A549 (cell line): Measurements from ENCODE around the gene APC2. TPM values are rescaled to one million over a fixed set of nuclear protein-coding genes. Genes with fewer than 3 reads are reported as not detected.

Experiments
- ATAC-seq, 2 experiments: fragments of 200-7000 bp in 1 of 2; fragments of >200 bp in 1 of 2; cut with Nextera tagmentation in 1 of 2; cut with Tn5 transposase in 1 of 2; 3 replicates each; pipeline versions ENCODE4 v1.8.0 to v1.9.1; 2018 to 2020; ENCODE audit warnings: mild to moderate bottlenecking in 1 of 2, moderate library complexity in 1 of 2
- CTCF ChIA-PET: fragments of 300-600 bp; sonication (Branson Sonifier 250); formaldehyde crosslinking; extraction: SDS; loops from one replicate; lab custom pipeline; 2021; ENCODE audit warnings: antibody characterized with exemption, inconsistent platforms; lab: Yijun Ruan, JAX
- POLR2A ChIA-PET: fragments of 350-600 bp; formaldehyde crosslinking; extraction: SDS; loops from one replicate; lab custom pipeline; 2021; ENCODE audit warnings: antibody characterized with exemption, inconsistent platforms; lab: Yijun Ruan, JAX
- DNase-seq, 2 experiments: peaks; one replicate each; pipeline versions ENCODE4 v3.0.0 to v3.0.0-alpha.2; 2011 to 2016; ENCODE audit warnings: low read depth in 1 of 2, low spot score in 1 of 2
- FAIRE-seq: peaks from 2 replicates; lab custom pipeline; 2011; peaks lifted over from hg19 to GRCh38; lab: Jason Lieb, UNC
- H3K27ac ChIP-seq, 2 experiments: fragments of >200 bp; sonication (Bioruptor Twin); formaldehyde crosslinking; 3 replicates each; pipeline ENCODE4 v1.5.1; 2016 to 2017
- H3K4me1 ChIP-seq: fragments of >200 bp; sonication (Bioruptor Twin); formaldehyde crosslinking; 3 replicates; pipeline ENCODE4 v1.6.1; 2016
- H3K4me2 ChIP-seq: fragments of >200 bp; sonication (Bioruptor Twin); formaldehyde crosslinking; 3 replicates; pipeline ENCODE4 v1.6.1; 2016
- H3K4me3 ChIP-seq: fragments of >200 bp; sonication (Bioruptor Twin); formaldehyde crosslinking; 3 replicates; pipeline ENCODE4 v1.5.1; 2016
- H3K9me3 ChIP-seq: fragments of >200 bp; sonication (Bioruptor Twin); formaldehyde crosslinking; 3 replicates; pipeline ENCODE4 v1.6.1; 2016
- CBX2 ChIP-seq: fragments of 200-600 bp; sonication (generic); IDR thresholded peaks from 2 replicates; pipeline ENCODE4 v1.6.1; 2016; ENCODE audit warnings: low read depth, mild to moderate bottlenecking, borderline replicate concordance
- CEBPB ChIP-seq, 2 experiments: fragments of >200 bp in 1 of 2; sonication (Bioruptor Twin) in 1 of 2; formaldehyde crosslinking in 1 of 2; IDR thresholded peaks; 2 replicates each; pipeline ENCODE4 v1.6.1; 2012 to 2016
- CHD4 ChIP-seq: fragments of 200-600 bp; sonication (generic); IDR thresholded peaks from 2 replicates; pipeline ENCODE4 v1.6.1; 2016; ENCODE audit warnings: antibody characterized with exemption, mild to moderate bottlenecking, borderline replicate concordance
- EHF ChIP-seq: fragments of 250-450 bp; sonication (Bioruptor Pico); IDR thresholded peaks from 2 replicates; pipeline ENCODE4 v1.5.0; 2020; ENCODE audit warnings: mild to moderate bottlenecking
- EHMT2 ChIP-seq: fragments of 200-600 bp; sonication (generic); IDR thresholded peaks from 2 replicates; pipeline ENCODE4 v1.6.1; 2016; ENCODE audit warnings: antibody characterized with exemption, low read depth, mild to moderate bottlenecking, moderate library complexity
- ELK1 ChIP-seq: fragments of 150-350 bp; IDR thresholded peaks from 2 replicates; pipeline ENCODE4 v1.6.1; 2014; ENCODE audit warnings: low read depth, mild to moderate bottlenecking, low read length
- FOSB ChIP-seq: fragments of 250-450 bp; sonication (Bioruptor Pico); IDR thresholded peaks from 2 replicates; pipeline ENCODE4 v1.5.0; 2020; ENCODE audit warnings: mild to moderate bottlenecking, moderate library complexity
- FOXS1 ChIP-seq: fragments of 250-450 bp; sonication (Bioruptor Pico); IDR thresholded peaks from 2 replicates; pipeline ENCODE4 v1.5.0; 2020; ENCODE audit warnings: mild to moderate bottlenecking, moderate library complexity
- HDAC2 ChIP-seq: fragments of 200-600 bp; sonication (generic); IDR thresholded peaks from 2 replicates; pipeline ENCODE4 v1.6.1; 2016
- HEYL ChIP-seq: fragments of 250-450 bp; sonication (Bioruptor Pico); IDR thresholded peaks from 2 replicates; pipeline ENCODE4 v1.8.0; 2021; ENCODE audit warnings: mild to moderate bottlenecking, moderate library complexity
- HOXB5 ChIP-seq: fragments of 250-450 bp; sonication (Bioruptor Pico); IDR thresholded peaks from 2 replicates; pipeline ENCODE4 v1.5.0; 2020; ENCODE audit warnings: mild to moderate bottlenecking, moderate library complexity
- JUNB ChIP-seq: fragments of >200 bp; sonication (Bioruptor Twin); formaldehyde crosslinking; IDR thresholded peaks from 2 replicates; pipeline ENCODE4 v1.6.1; 2016
- MAFK ChIP-seq: fragments of 450-650 bp; IDR thresholded peaks from 2 replicates; pipeline ENCODE4 v1.6.1; 2014; ENCODE audit not compliant: partially characterized antibody
- NPAS2 ChIP-seq: fragments of 250-450 bp; sonication (Bioruptor Pico); IDR thresholded peaks from 2 replicates; pipeline ENCODE4 v1.8.0; 2022; ENCODE audit warnings: mild to moderate bottlenecking, moderate library complexity, borderline replicate concordance
- PHF8 ChIP-seq: fragments of 200-600 bp; sonication (generic); IDR thresholded peaks from 2 replicates; pipeline ENCODE4 v1.6.1; 2016; ENCODE audit warnings: low read depth, mild to moderate bottlenecking, antibody characterized with exemption, moderate library complexity, borderline replicate concordance
- POLR2AphosphoS2 ChIP-seq: conservative IDR thresholded peaks from 2 replicates; pipeline ENCODE4 v1.6.1; 2012; ENCODE audit warnings: low read length, improper control_type of control experiment, inconsistent platforms
- RAD21 ChIP-seq, 2 experiments: fragments of >200 bp in 1 of 2; sonication (Bioruptor Twin) in 1 of 2; formaldehyde crosslinking in 1 of 2; IDR thresholded peaks in 1 of 2; conservative IDR thresholded peaks in 1 of 2; 2 replicates in 1 of 2; 3 replicates in 1 of 2; pipeline ENCODE4 v1.6.1; 2012 to 2018; ENCODE audit warnings: inconsistent platforms in 1 of 2
- RFX5 ChIP-seq: fragments of 450-650 bp; IDR thresholded peaks from 2 replicates; pipeline ENCODE4 v1.7.1; 2014; ENCODE audit warnings: antibody characterized with exemption, mild to moderate bottlenecking, moderate library complexity
- RNF2 ChIP-seq: fragments of 200-600 bp; sonication (generic); IDR thresholded peaks from 2 replicates; pipeline ENCODE4 v1.6.1; 2016; ENCODE audit warnings: low read depth, mild to moderate bottlenecking, antibody characterized with exemption, moderate library complexity, borderline replicate concordance
- SMC3 ChIP-seq: fragments of >200 bp; sonication (Bioruptor Twin); formaldehyde crosslinking; IDR thresholded peaks from 3 replicates; pipeline ENCODE4 v1.6.1; 2018; ENCODE audit warnings: inconsistent platforms
- TFCP2L1 ChIP-seq: fragments of 250-450 bp; sonication (Bioruptor Pico); IDR thresholded peaks from 2 replicates; pipeline ENCODE4 v1.5.0; 2021; ENCODE audit warnings: mild to moderate bottlenecking
- USF2 ChIP-seq: fragments of 450-650 bp; IDR thresholded peaks from 2 replicates; pipeline ENCODE4 v1.6.1; 2014; ENCODE audit warnings: antibody characterized with exemption
- ZC3H11A ChIP-seq: fragments of 450-650 bp; IDR thresholded peaks from 2 replicates; pipeline ENCODE4 v1.6.1; 2014; ENCODE audit warnings: antibody characterized with exemption, mild to moderate bottlenecking
- ZFP36 ChIP-seq: fragments of 450-650 bp; IDR thresholded peaks from 2 replicates; pipeline ENCODE4 v1.6.1; 2014; ENCODE audit warnings: borderline replicate concordance; ENCODE audit not compliant: partially characterized antibody
- ZNF302 ChIP-seq: fragments of 250-450 bp; sonication (Bioruptor Pico); IDR thresholded peaks from 2 replicates; pipeline ENCODE4 v1.9.0; 2021; ENCODE audit warnings: inconsistent platforms, mild to moderate bottlenecking, moderate library complexity
- ZSCAN20 ChIP-seq: fragments of 250-450 bp; sonication (Bioruptor Pico); IDR thresholded peaks from 2 replicates; pipeline ENCODE4 v1.8.0; 2022; ENCODE audit warnings: mild to moderate bottlenecking, moderate library complexity
- WGBS: methylation state at CpG from one replicate; pipeline ENCODE4 v1.1.6; 2017; ENCODE audit errors: missing lambda C conversion rate; 5-methylcytosine and 5-hydroxymethylcytosine counted together
- polyA plus RNA-seq, 4 experiments: library from polyadenylated mRNA; depleted of rRNA in 3 of 4; stranded (reverse); fragments of >200 nt; fragmentation: RNase III in 1 of 4; extraction: RNeasy Plus Mini Kit Qiagen cat#74134 plus additional on column Dnase treatment in 1 of 4; gene quantifications; 2 replicates in 3 of 4; 3 replicates in 1 of 4; pipeline ENCODE4 v1.2.3, GENCODE V29; 2011 to 2017
- TF ChIP-seq, protein P1 (sequence below): IDR thresholded peaks from 2 replicates; pipeline ENCODE4 v1.6.1; 2012

The APC2 gene
- polyA plus RNA-seq, 2 of the 4 experiments (the other 2 are of a cell fraction) = 0.36 to 1.6 TPM

DNA sequence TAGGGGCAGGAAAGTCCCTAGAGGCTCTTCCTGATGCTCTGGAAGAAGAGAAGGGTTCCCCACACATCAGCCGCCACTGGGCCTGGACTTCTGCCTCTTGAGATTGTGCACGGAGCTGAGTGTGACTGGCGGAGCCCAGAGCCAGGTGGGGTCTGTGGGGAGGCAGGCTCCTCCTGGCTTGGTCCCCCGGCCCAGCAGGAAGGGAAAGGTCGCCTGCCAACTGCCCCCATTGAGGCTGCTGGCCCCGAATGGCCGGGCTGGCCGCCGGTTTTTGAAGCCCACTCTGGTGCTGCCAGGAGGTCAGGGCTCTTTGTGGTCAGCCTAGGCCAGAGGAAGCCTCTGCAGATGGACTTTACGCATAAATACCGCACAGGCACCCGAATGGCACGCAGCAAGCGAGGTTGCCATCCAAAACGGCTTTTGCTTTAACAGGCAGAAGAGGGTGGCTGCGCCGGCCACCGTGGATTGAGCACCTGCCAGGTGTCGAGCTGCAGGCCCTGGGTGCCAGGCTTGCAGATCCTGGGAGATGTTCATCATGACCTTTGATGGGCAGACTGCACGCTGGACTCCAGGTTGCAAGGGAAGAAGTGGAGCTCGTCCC, 37.5 kb upstream of the APC2 start:
- no peak overlapping the region for H3K4me2 ChIP-seq
- no peak for ATAC-seq
- POLR2A ChIA-PET = no interaction called here

DNA sequence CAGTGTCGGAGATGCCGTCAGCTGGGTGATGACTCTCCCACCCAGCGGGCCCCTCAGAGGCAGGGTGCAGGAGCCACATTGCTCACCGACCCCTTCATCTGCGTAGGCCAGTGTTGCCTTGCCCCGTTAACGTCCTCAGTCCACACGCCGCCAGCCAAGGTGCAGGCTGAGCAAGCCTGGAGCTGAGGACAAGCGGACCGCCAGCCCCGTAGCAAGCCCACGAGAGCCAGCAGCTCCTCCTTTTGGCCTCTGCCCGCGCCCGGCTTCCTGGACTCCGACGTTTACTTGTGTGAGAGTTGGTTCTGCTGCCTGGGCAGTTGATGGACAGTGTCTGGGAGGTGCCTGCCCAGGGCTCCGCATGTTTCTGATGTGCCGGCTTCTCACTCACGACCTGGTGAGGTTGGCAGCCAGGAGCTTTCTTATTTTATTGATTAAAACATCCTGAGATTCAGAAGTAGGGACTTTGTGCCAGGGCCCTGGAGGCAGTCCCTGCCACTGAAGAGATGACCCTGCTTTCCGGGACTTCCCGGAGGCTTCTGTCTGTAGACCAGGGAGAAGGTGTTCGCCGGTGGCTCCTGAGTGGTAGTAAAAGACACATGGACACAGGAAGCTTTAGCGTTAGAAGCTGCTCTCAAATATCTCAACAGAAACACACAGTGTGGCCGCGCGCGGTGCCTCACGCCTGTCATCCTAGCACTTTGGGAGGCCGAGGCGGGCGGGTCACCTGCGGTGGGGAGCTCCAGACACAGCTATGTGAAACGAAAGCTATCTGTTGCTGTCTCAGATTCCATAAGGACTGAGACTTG, 36.7 kb upstream of the APC2 start:
- TF ChIP-seq EHMT2 (no peak), ELK1 (no peak), USF2 (no peak), HDAC2 (no peak), RNF2 (no peak), RAD21 (conservative IDR thresholded peaks at IDR 0.05 in 1 of 2, IDR thresholded peaks at IDR 0.05 in 1 of 2) (no peak), CBX2 (no peak), RFX5 (no peak), HEYL (CRISPR knock-in tag) (no peak), CEBPB (IDR thresholded peaks at IDR 0.05) (no peak), MAFK (no peak), POLR2AphosphoS2 (no peak), JUNB (no peak)
- TF ChIP-seq, protein P1, sequence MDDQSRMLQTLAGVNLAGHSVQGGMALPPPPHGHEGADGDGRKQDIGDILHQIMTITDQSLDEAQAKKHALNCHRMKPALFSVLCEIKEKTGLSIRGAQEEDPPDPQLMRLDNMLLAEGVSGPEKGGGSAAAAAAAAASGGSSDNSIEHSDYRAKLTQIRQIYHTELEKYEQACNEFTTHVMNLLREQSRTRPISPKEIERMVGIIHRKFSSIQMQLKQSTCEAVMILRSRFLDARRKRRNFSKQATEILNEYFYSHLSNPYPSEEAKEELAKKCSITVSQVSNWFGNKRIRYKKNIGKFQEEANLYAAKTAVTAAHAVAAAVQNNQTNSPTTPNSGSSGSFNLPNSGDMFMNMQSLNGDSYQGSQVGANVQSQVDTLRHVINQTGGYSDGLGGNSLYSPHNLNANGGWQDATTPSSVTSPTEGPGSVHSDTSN = no peak
- no peak for FAIRE-seq
- ATAC-seq = no peak
- Histone ChIP-seq H3K4me2 (no peak overlapping the region), H3K27ac (no peak overlapping the region), H3K4me1 (peaks cover 24% of the 10 kb centered on the region), H3K9me3 (no peaks in the 10 kb centered on the region), H3K4me3 (no peak overlapping the region)
- ChIA-PET CTCF (interaction anchor here (0.7 to 1.4 kb wide), 5 partner anchors 9 to 97 kb away, joined by 3 to 4 read pairs (median 3); no protein-coding TSS in a partner anchor), POLR2A (no interaction called here)
- no peak for DNase-seq
- 89% methylated on average over 28 of the region's 36 CpGs for WGBS

More for the DNA sequence above, 37.5 kb upstream of the APC2 start:
- Histone ChIP-seq H3K4me1 (peaks cover 24% of the 10 kb centered on the region), H3K9me3 (no peaks in the 10 kb centered on the region), H3K27ac (no peak overlapping the region)
- CTCF ChIA-PET = interaction anchor here (0.8 to 1.4 kb wide), 3 partner anchors 9 to 11 kb away, joined by 3 to 4 read pairs (median 3); no protein-coding TSS in a partner anchor
- TF ChIP-seq SMC3 = no peak
- TF ChIP-seq ZC3H11A = no peak
- TF ChIP-seq TFCP2L1 = no peak
- TF ChIP-seq HOXB5 (CRISPR knock-in tag) = no peak
- no peak for TF ChIP-seq CHD4
- TF ChIP-seq ZSCAN20 = no peak
- TF ChIP-seq FOSB (CRISPR knock-in tag) = no peak
- no peak for TF ChIP-seq PHF8
- TF ChIP-seq FOXS1 (CRISPR knock-in tag) = no peak
- TF ChIP-seq ZNF302 (CRISPR knock-in tag) = no peak
- TF ChIP-seq HEYL (CRISPR knock-in tag) = no peak
- no peak for TF ChIP-seq ZFP36
- no peak for TF ChIP-seq NPAS2 (CRISPR knock-in tag)
- no peak for TF ChIP-seq EHF (CRISPR knock-in tag)
- TF ChIP-seq RAD21 (conservative IDR thresholded peaks at IDR 0.05 in 1 of 2, IDR thresholded peaks at IDR 0.05 in 1 of 2) = no peak
- TF ChIP-seq, all 56 proteins: peak for 0
- WGBS = 82% methylated on average over 8 of the region's 21 CpGs
- FAIRE-seq (no peak), DNase-seq (no peak)
- no peak overlapping the region for H3K4me3 ChIP-seq
